WERI-Rb-1 (cell line): ENCODE data around the gene APOBEC4.

Experiments used
- DNase-seq: peaks from one replicate; pipeline ENCODE4 v3.0.0-alpha.2; 2020
- H3K27ac ChIP-seq: fragments of 250-450 bp; sonication (Bioruptor Pico); 2 replicates; pipeline ENCODE4 v1.5.1; 2020; ENCODE audit warnings: mild to moderate bottlenecking, moderate library complexity
- H3K27me3 ChIP-seq: fragments of 250-450 bp; sonication (Bioruptor Pico); 2 replicates; pipeline ENCODE4 v1.5.1; 2021; ENCODE audit warnings: mild to moderate bottlenecking, low read depth, moderate library complexity; ENCODE audit not compliant: insufficient read depth, severe bottlenecking
- H3K36me3 ChIP-seq: fragments of 250-450 bp; sonication (Bioruptor Pico); 2 replicates; pipeline ENCODE4 v1.5.1; 2020; ENCODE audit warnings: mild to moderate bottlenecking, moderate library complexity
- H3K4me3 ChIP-seq: 2 replicates; pipeline ENCODE4 v1.5.1; 2011; ENCODE audit warnings: low read depth, mild to moderate bottlenecking, control low read depth, low read length
- H3K9me3 ChIP-seq: fragments of 250-450 bp; sonication (Bioruptor Pico); 2 replicates; pipeline ENCODE4 v1.5.1; 2021; ENCODE audit warnings: mild to moderate bottlenecking, moderate library complexity; ENCODE audit not compliant: severe bottlenecking
- CTCF ChIP-seq: IDR thresholded peaks from 2 replicates; pipeline ENCODE4 v1.5.1; 2011; ENCODE audit warnings: low read depth, mild to moderate bottlenecking, control low read depth, inconsistent platforms, low read length

Gene APOBEC4

GRCh38 chr1:183670169-183670568 lies 17.1 kb upstream of the APOBEC4 start:
- no peak for TF ChIP-seq CTCF
- no peaks in the 10 kb centered on the region for H3K27me3 ChIP-seq
- no peak overlapping the region for H3K4me3 ChIP-seq
- no peaks in the 10 kb centered on the region for H3K9me3 ChIP-seq
- no peak for DNase-seq
- no peaks in the 10 kb centered on the region for H3K36me3 ChIP-seq
- H3K27ac ChIP-seq, result no peak overlapping the region

GRCh38 chr1:183656355-183656754 lies 3.2 kb upstream of the APOBEC4 start:
- TF ChIP-seq CTCF, result no peak
- no peak for DNase-seq
- H3K36me3 ChIP-seq, result no peaks in the 10 kb centered on the region
- H3K27me3 ChIP-seq, result no peaks in the 10 kb centered on the region
- H3K9me3 ChIP-seq, result no peaks in the 10 kb centered on the region
- H3K27ac ChIP-seq, result no peak overlapping the region
- H3K4me3 ChIP-seq, result no peak overlapping the region

- Histone ChIP-seq H3K27ac (no peak overlapping the region), H3K36me3 (no peaks in the 10 kb centered on the region), H3K27me3 (no peaks in the 10 kb centered on the region), H3K9me3 (no peaks in the 10 kb centered on the region), H3K4me3 (no peak overlapping the region)
- DNase-seq, result peak; percentile 63
- TF ChIP-seq CTCF, result peak; percentile 84
These were observed 2.5 kb upstream of the APOBEC4 start for GRCh38 chr1:183655562-183656075.

- DNase-seq, result no peak
- no peaks in the 10 kb centered on the region for H3K36me3 ChIP-seq
- H3K27me3 ChIP-seq, result no peaks in the 10 kb centered on the region
- TF ChIP-seq CTCF, result no peak
- no peak overlapping the region for H3K27ac ChIP-seq
- no peaks in the 10 kb centered on the region for H3K9me3 ChIP-seq
- no peak overlapping the region for H3K4me3 ChIP-seq
These were observed 1.6 kb upstream of the APOBEC4 start for GRCh38 chr1:183654706-183655105.

GRCh38 chr1:183653876-183654451 lies 848 bp upstream of the APOBEC4 start:
- no peaks in the 10 kb centered on the region for H3K27me3 ChIP-seq
- TF ChIP-seq CTCF, result no peak
- no peak overlapping the region for H3K4me3 ChIP-seq
- H3K27ac ChIP-seq, result no peak overlapping the region
- no peaks in the 10 kb centered on the region for H3K36me3 ChIP-seq
- H3K9me3 ChIP-seq, result no peaks in the 10 kb centered on the region
- no peak for DNase-seq

- H3K27me3 ChIP-seq, result no peaks in the 10 kb centered on the region
- H3K9me3 ChIP-seq, result no peaks in the 10 kb centered on the region
- no peak overlapping the region for H3K4me3 ChIP-seq
- no peaks in the 10 kb centered on the region for H3K36me3 ChIP-seq
- H3K27ac ChIP-seq, result peak overlapping the region; percentile 5; the same call in 1 of the 2 replicates
- DNase-seq, result no peak
- no peak for TF ChIP-seq CTCF
These were observed 312 bp upstream of the APOBEC4 start for GRCh38 chr1:183653462-183653794.
